ENCODE results near the gene RSPH6A.

GRCh38 chr19:45768984-45769782, 45.9 kb downstream of the RSPH6A start, which contains the start of gene SIX5:
- TF ChIP-seq RAD21 (IDR thresholded peaks at IDR 0.05; ENCODE audit: low read depth) (no peak), MAX (IDR thresholded peaks at IDR 0.05) (peak; percentile 91), CREB1 (IDR thresholded peaks at IDR 0.05; ENCODE audit: low read depth) (no peak), EP300 (IDR thresholded peaks at IDR 0.05; ENCODE audit: borderline replicate concordance) (peak; percentile 20; the same call in 1 of the 2 replicates), TAF1 (IDR thresholded peaks at IDR 0.05; ENCODE audit: low read depth) (peak; percentile 58), REST (IDR thresholded peaks at IDR 0.05; ENCODE audit: low read depth) (no peak), TCF12 (IDR thresholded peaks at IDR 0.05; ENCODE audit: low read depth) (peak; percentile 90)

All from Ishikawa (cell line).